Activated T-helper 2 cell treated with anti-CD3 and anti-CD28 coated beads, Interferon-gamma antibody, Interleukin-2, Interleukin-4, amounts not matched to agents 10 μg/mL and 5 μg/mL and 100 μg/mL, durations not matched to agents 14 hours and 24 hours and 36 hours (primary cell): ENCODE results near the gene CMTM5. TPM values are rescaled to one million over a fixed set of nuclear protein-coding genes. Genes with fewer than 3 reads are reported as not detected.
"Not testable (repeated sequence)": the region's sequence is repeated elsewhere in the genome, so short reads cannot be mapped to it uniquely, and the experiment has no call there.

Experiments used
- DNase-seq: peaks from one replicate; pipeline ENCODE4 v3.0.0; 2021; ENCODE audit warnings: low spot score
- H3K27ac Mint-ChIP-seq: one replicate; pipeline ENCODE4 v1.8.0; 2021; ENCODE audit warnings: mixed read lengths
- H3K27me3 Mint-ChIP-seq: one replicate; pipeline ENCODE4 v1.8.0; 2021; ENCODE audit warnings: low read depth, mixed read lengths
- H3K36me3 Mint-ChIP-seq: one replicate; pipeline ENCODE4 v1.8.0; 2021; ENCODE audit warnings: low read depth, mixed read lengths
- H3K4me1 Mint-ChIP-seq: one replicate; pipeline ENCODE4 v1.8.0; 2021; ENCODE audit warnings: low read depth, mixed read lengths
- H3K4me3 Mint-ChIP-seq: one replicate; pipeline ENCODE4 v1.8.0; 2021; ENCODE audit warnings: low read depth, mild to moderate bottlenecking, moderate library complexity, mixed read lengths
- H3K9me3 Mint-ChIP-seq: one replicate; pipeline ENCODE4 v1.8.0; 2021; ENCODE audit warnings: mixed read lengths
- intact Hi-C: fragments of 100-400 bp; cut with micrococcal nuclease; formaldehyde crosslinking; loops from one replicate; pipeline ENCODE4 v1.15.1; 2023
- total RNA-seq: library from RNA; stranded (reverse); gene quantifications from 2 replicates; pipeline ENCODE4 v1.2.3, GENCODE V29; 2022

The CMTM5 gene
- total RNA-seq, 1 donor from 2014 or later, result not detected

- H3K27ac Mint-ChIP-seq, result no peak overlapping the region
- H3K4me3 Mint-ChIP-seq, result no peak overlapping the region
- no peaks in the 10 kb centered on the region for H3K27me3 Mint-ChIP-seq
- H3K9me3 Mint-ChIP-seq, result no peaks in the 10 kb centered on the region
- no peaks in the 10 kb centered on the region for H3K36me3 Mint-ChIP-seq
- peaks cover 11% of the 10 kb centered on the region for H3K4me1 Mint-ChIP-seq
- intact Hi-C loops, result no loop called here
- no peak for DNase-seq
These were observed 46.8 kb downstream of the CMTM5 start for GRCh38 chr14:23423657-23424056.

DNA sequence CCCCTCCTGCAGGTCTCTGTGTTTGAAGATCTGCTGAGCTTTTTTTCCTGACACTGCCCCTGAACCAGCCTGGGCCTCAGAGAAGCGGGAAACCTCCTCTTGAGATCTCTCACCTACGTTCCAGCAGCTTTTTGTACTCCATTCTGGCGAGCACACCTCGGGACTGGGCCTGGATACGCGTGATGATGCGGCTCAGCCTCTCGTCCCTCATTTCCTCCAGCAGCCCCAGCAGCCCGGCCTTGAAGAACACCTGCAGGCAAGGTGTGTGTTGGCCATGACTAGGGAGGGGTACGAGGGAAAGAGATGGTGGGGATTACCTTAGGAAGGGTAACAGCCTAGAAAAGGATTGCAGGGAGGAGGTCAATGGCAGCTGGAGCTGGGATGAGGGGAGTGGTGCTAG is 48.3 kb downstream of the CMTM5 start:
- no peaks in the 10 kb centered on the region for H3K36me3 Mint-ChIP-seq
- intact Hi-C loops, result no loop called here
- H3K27ac Mint-ChIP-seq, result no peak overlapping the region
- H3K9me3 Mint-ChIP-seq, result no peaks in the 10 kb centered on the region
- peaks cover 11% of the 10 kb centered on the region for H3K4me1 Mint-ChIP-seq
- no peak overlapping the region for H3K4me3 Mint-ChIP-seq
- H3K27me3 Mint-ChIP-seq, result no peaks in the 10 kb centered on the region
- DNase-seq, result no peak

DNA sequence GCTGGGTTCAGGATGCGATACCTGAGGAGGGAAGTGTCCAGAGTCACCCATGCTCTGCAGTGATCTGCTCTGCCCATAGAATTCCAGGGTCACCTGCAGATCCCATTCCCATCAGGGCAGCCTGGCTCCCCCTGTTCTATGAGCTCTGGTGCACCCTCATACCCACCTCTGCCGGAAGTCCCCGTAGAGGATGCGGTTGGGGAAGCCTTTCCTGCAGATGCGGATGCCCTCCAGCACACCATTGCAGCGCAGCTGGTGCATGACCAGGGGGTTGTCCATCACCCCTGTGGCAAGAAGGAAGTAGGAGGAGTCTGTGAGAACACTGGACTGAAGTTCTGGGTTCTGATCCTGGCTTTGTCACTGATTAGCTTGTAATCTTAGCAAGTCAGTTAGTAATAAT is 49.0 kb downstream of the CMTM5 start:
- H3K9me3 Mint-ChIP-seq, H3K4me3 Mint-ChIP-seq, H3K36me3 Mint-ChIP-seq, H3K27ac Mint-ChIP-seq, H3K27me3 Mint-ChIP-seq, DNase-seq, intact Hi-C loops: not testable (repeated sequence)
- H3K4me1 Mint-ChIP-seq, result peaks cover 10% of the 10 kb centered on the region

- Mint-ChIP-seq H3K4me3 (no peak overlapping the region), H3K27me3 (no peaks in the 10 kb centered on the region)
These were observed 52.0 kb downstream of the CMTM5 start for GRCh38 chr14:23428686-23429495.

More at GRCh38 chr14:23428686-23429495, 52.0 kb downstream of the CMTM5 start:
- H3K4me1 Mint-ChIP-seq, result no peaks in the 10 kb centered on the region
- H3K36me3 Mint-ChIP-seq, result no peaks in the 10 kb centered on the region
- intact Hi-C loops, result no loop called here
- no peaks in the 10 kb centered on the region for H3K9me3 Mint-ChIP-seq
- H3K27ac Mint-ChIP-seq, result no peak overlapping the region
- no peak for DNase-seq

Other genes starting within 250 kb of the CMTM5 start
- 5.3 and 5.4 TPM in 2 replicates for gene SLC7A8, start 193.4 kb upstream of the CMTM5 start, total RNA-seq
- gene RNF212B, start 139.1 kb upstream of the CMTM5 start, total RNA-seq, result not detected in 2 replicates
- gene HOMEZ, start 90.9 kb upstream of the CMTM5 start, total RNA-seq, result 13.3 and 13.7 TPM in 2 replicates
- 20.3 and 21.3 TPM in 2 replicates for gene PPP1R3E, start 74.2 kb upstream of the CMTM5 start, total RNA-seq
- gene BCL2L2, start 70.2 kb upstream of the CMTM5 start, total RNA-seq, result 9.3 and 10.1 TPM in 2 replicates
- gene PABPN1, start 55.6 kb upstream of the CMTM5 start, total RNA-seq, result 241 and 259 TPM in 2 replicates
- gene SLC22A17, start 24.2 kb upstream of the CMTM5 start, total RNA-seq, result 2.9 and 3.2 TPM in 2 replicates
- gene EFS, start 11.9 kb upstream of the CMTM5 start, total RNA-seq, result not detected in 2 replicates
- not detected in 2 replicates for gene IL25, start 4.2 kb upstream of the CMTM5 start, total RNA-seq
- gene MYH6, start 31.2 kb downstream of the CMTM5 start, total RNA-seq, result 0.11 and 0.14 TPM in 2 replicates
- gene MYH7, start 58.6 kb downstream of the CMTM5 start, total RNA-seq, result 0.02 TPM in 1 of 2 replicates, not detected in the other
- gene NGDN, start 92.7 kb downstream of the CMTM5 start, total RNA-seq, result 65.6 and 65.7 TPM in 2 replicates
- gene ZFHX2, start 174.7 kb downstream of the CMTM5 start, total RNA-seq, result 2.0 and 2.5 TPM in 2 replicates
- gene THTPA, start 179.2 kb downstream of the CMTM5 start, total RNA-seq, result 12.8 and 13.7 TPM in 2 replicates
- 164 and 170 TPM in 2 replicates for gene AP1G2, start 190.7 kb downstream of the CMTM5 start, total RNA-seq
- gene JPH4, start 201.7 kb downstream of the CMTM5 start, total RNA-seq, result 0.09 TPM in 2 replicates